Heart left ventricle (tissue), 13 donors: ENCODE data around the gene ANKRD34B.

Source experiments
- CTCF ChIP-seq, 12 donors: fragments of 200-600 bp; sonication (generic) in 4 of 12; IDR thresholded peaks; one replicate each; pipeline versions ENCODE4 v1.5.0 to v1.8.0; 2018 to 2022; ENCODE audit warnings: antibody characterized with exemption in 12 of 12, mild to moderate bottlenecking in 5 of 12
- POLR2A ChIP-seq, 2 donors: fragments of 450-650 bp; IDR thresholded peaks; one replicate each; pipeline ENCODE4 v1.6.1; 2017; ENCODE audit warnings: antibody characterized with exemption in 2 of 2, mild to moderate bottlenecking in 2 of 2, moderate library complexity in 2 of 2
- donor health status: ischemic (EF 13 %, LVEDD 7.1; RV severe dilation, severe dysfunction).
- donor health status: DM: no; HTN: yes; CAD: no.
- donor health status: DM: no; HTN: no; CAD: no.
- donor health status: ischemic (EF 25% LVEDD 6.9; RV normal size, moderate dysfunction).
- donor health status: ischemic (EF 25% LVEDD 5.7; RV mildly dilated, moderate dysfunction).
- donor health status: ischemic (EF 35%, LVEDD 5.7; RV mildly dilated, moderate dysfunction).
- donor health status: nonischemic (EF 11% LVEDD 7.7; RV severe dilation, severe dysfunction).
- donor health status: DM: yes; HTN: yes; CAD: no.
- donor health status: PGD.
- donor health status: ischemic (EF 29% LVEDD 5.4; RV normal size, mild dysfunction).
- donor health status: nonischemic (EF 23%, LVEDD 6.1; RV moderate dilation, normal function).

GRCh38 chr5:80565330-80565729, 4.8 kb downstream of the ANKRD34B start:
- TF ChIP-seq CTCF (IDR thresholded peaks at IDR 0.05) (no peak), POLR2A (IDR thresholded peaks at IDR 0.05) (no peak)
